Loucy (cell line): ENCODE data around the gene TGFBR3.

Experiments
- H2AFZ ChIP-seq: fragments of 200-600 bp; sonication (generic); 2 replicates; pipeline ENCODE4 v1.6.0; 2016; ENCODE audit warnings: antibody characterized with exemption, mild to moderate bottlenecking, low read length, moderate library complexity
- H3F3A ChIP-seq: fragments of 200-600 bp; 2 replicates; pipeline ENCODE4 v1.6.0; 2016; ENCODE audit warnings: antibody characterized with exemption, low read depth, mild to moderate bottlenecking
- H3K27me3 ChIP-seq: fragments of 200-600 bp; sonication (generic); 2 replicates; pipeline ENCODE4 v1.6.1; 2014; ENCODE audit warnings: low read length, mild to moderate bottlenecking; ENCODE audit not compliant: insufficient read depth, poor library complexity, severe bottlenecking
- H3K36me3 ChIP-seq: fragments of 200-600 bp; sonication (generic); 2 replicates; pipeline ENCODE4 v1.6.1; 2016; ENCODE audit warnings: low read length; ENCODE audit not compliant: insufficient read depth
- H3K4me1 ChIP-seq: fragments of 200-600 bp; sonication (generic); 2 replicates; pipeline ENCODE4 v1.5.1; 2014; ENCODE audit warnings: low read length, mild to moderate bottlenecking; ENCODE audit not compliant: insufficient read depth, poor library complexity, severe bottlenecking
- H3K4me2 ChIP-seq: fragments of 200-600 bp; sonication (generic); 2 replicates; pipeline ENCODE4 v1.6.0; 2014; ENCODE audit warnings: antibody characterized with exemption, low read length, low read depth, mild to moderate bottlenecking; ENCODE audit not compliant: poor library complexity, severe bottlenecking
- H3K4me3 ChIP-seq: fragments of 200-600 bp; sonication (generic); 2 replicates; pipeline ENCODE4 v1.5.1; 2014; ENCODE audit warnings: low read length, mild to moderate bottlenecking, mixed read lengths; ENCODE audit not compliant: poor library complexity, severe bottlenecking
- H3K79me2 ChIP-seq: fragments of 200-600 bp; sonication (generic); 2 replicates; pipeline ENCODE4 v1.6.1; 2014; ENCODE audit warnings: low read length; ENCODE audit not compliant: insufficient read depth
- H3K9ac ChIP-seq: fragments of 200-600 bp; sonication (generic); 2 replicates; pipeline ENCODE4 v1.6.0; 2014; ENCODE audit warnings: mild to moderate bottlenecking, low read depth, low read length, moderate library complexity; ENCODE audit not compliant: poor library complexity, severe bottlenecking
- H3K9me2 ChIP-seq: fragments of 200-600 bp; sonication (generic); replicated peaks from 2 replicates; pipeline ENCODE4 v1.6.1; 2016; ENCODE audit warnings: low read depth, low read length, mixed read lengths
- H3K9me3 ChIP-seq: fragments of 200-600 bp; sonication (generic); 2 replicates; pipeline ENCODE4 v1.6.1; 2014; ENCODE audit warnings: mild to moderate bottlenecking, antibody characterized with exemption, low read length, low read depth; ENCODE audit not compliant: insufficient read depth
- H4K20me1 ChIP-seq: fragments of 200-600 bp; sonication (generic); 2 replicates; pipeline ENCODE4 v1.6.0; 2014; ENCODE audit warnings: antibody characterized with exemption, low read length, mild to moderate bottlenecking; ENCODE audit not compliant: insufficient read depth, poor library complexity, severe bottlenecking
- EZH2phosphoT487 ChIP-seq: fragments of 200-600 bp; IDR thresholded peaks from 2 replicates; pipeline ENCODE4 v1.6.1; 2018; ENCODE audit warnings: antibody characterized with exemption, mild to moderate bottlenecking, moderate library complexity, borderline replicate concordance
- TF ChIP-seq, protein P1 (sequence below): fragments of 200-600 bp; sonication (generic); conservative IDR thresholded peaks from 2 replicates; pipeline ENCODE4 v1.5.1; 2014; ENCODE audit warnings: mild to moderate bottlenecking, antibody characterized with exemption, low read length

Gene TGFBR3

GRCh38 chr1:91727763-91728162, 158.2 kb downstream of the TGFBR3 start:
- no peaks in the 10 kb centered on the region for H4K20me1 ChIP-seq
- H3K9ac ChIP-seq = no peak overlapping the region
- H3K4me1 ChIP-seq = no peaks in the 10 kb centered on the region
- H2AFZ ChIP-seq = no peak overlapping the region
- no peaks in the 10 kb centered on the region for H3F3A ChIP-seq
- no peaks in the 10 kb centered on the region for H3K9me2 ChIP-seq
- H3K4me2 ChIP-seq = no peak overlapping the region
- TF ChIP-seq, protein P1, sequence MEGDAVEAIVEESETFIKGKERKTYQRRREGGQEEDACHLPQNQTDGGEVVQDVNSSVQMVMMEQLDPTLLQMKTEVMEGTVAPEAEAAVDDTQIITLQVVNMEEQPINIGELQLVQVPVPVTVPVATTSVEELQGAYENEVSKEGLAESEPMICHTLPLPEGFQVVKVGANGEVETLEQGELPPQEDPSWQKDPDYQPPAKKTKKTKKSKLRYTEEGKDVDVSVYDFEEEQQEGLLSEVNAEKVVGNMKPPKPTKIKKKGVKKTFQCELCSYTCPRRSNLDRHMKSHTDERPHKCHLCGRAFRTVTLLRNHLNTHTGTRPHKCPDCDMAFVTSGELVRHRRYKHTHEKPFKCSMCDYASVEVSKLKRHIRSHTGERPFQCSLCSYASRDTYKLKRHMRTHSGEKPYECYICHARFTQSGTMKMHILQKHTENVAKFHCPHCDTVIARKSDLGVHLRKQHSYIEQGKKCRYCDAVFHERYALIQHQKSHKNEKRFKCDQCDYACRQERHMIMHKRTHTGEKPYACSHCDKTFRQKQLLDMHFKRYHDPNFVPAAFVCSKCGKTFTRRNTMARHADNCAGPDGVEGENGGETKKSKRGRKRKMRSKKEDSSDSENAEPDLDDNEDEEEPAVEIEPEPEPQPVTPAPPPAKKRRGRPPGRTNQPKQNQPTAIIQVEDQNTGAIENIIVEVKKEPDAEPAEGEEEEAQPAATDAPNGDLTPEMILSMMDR = no peak
- TF ChIP-seq EZH2phosphoT487 = no peak
- no peaks in the 10 kb centered on the region for H3K79me2 ChIP-seq
- H3K36me3 ChIP-seq = no peaks in the 10 kb centered on the region
- no peaks in the 10 kb centered on the region for H3K9me3 ChIP-seq
- H3K27me3 ChIP-seq = no peaks in the 10 kb centered on the region
- H3K4me3 ChIP-seq = no peak overlapping the region

DNA sequence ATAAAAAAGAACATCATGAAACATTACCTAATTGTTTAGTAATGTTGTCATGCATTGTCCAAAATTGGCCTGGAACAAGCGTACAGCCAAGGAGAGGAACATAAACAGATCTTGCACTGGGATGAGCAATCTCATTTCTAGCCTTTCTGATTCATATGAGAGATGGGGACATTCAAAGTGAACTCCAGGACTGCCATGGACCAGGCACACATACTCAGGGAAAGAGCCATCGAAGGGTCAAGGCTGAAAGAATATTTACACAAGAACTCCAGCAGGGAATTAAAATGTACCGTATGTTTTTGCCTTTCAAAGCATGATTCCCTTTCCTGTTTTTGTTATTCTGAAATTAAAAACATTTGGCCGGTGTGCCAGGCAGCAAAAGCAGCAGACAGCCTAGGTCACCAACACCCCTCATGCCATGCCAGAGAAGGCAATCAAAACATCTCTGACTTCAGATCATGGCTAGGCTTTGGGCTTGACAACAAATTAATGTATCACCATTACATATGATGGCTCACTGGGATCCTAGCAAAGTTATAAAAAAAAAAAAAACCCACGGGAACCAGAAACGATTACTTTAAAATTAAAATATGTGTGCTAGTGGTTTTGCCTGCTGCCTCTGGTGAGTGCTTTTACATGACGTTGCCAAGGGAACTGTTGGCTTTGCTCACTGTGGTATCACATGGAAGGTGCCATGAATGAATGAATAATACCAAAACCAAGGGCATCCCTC, 159.8 kb downstream of the TGFBR3 start:
- Histone ChIP-seq H3K27me3 (no peaks in the 10 kb centered on the region), H3K4me1 (no peaks in the 10 kb centered on the region), H3F3A (no peaks in the 10 kb centered on the region), H3K9me2 (no peaks in the 10 kb centered on the region), H3K79me2 (no peaks in the 10 kb centered on the region), H3K4me3 (no peak overlapping the region), H3K9me3 (no peaks in the 10 kb centered on the region), H4K20me1 (no peaks in the 10 kb centered on the region), H3K36me3 (no peaks in the 10 kb centered on the region), H3K9ac (no peak overlapping the region), H3K4me2 (no peak overlapping the region), H2AFZ (no peak overlapping the region)
- TF ChIP-seq, protein P1 = no peak
- no peak for TF ChIP-seq EZH2phosphoT487

DNA sequence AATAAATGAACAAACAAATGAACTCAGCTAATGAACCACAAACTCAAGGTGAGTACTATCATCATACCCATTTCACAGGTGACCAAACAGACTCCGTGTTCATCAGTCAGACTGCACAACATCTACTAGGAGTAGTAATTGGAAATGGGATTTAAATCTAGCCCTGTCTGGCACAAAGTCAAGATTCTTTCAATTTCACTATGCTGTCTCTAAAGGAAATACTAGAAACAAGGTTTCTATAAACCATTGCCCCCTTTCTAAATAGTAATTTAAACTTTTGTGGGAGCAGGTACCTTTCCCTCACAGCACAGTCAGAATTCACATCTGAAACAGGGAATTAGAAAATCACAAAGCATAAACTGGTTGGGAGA, 160.3 kb downstream of the TGFBR3 start:
- H4K20me1 ChIP-seq = no peaks in the 10 kb centered on the region
- H3K4me2 ChIP-seq = no peak overlapping the region
- no peak overlapping the region for H2AFZ ChIP-seq
- H3K79me2 ChIP-seq = no peaks in the 10 kb centered on the region
- no peaks in the 10 kb centered on the region for H3K36me3 ChIP-seq
- no peaks in the 10 kb centered on the region for H3F3A ChIP-seq
- no peaks in the 10 kb centered on the region for H3K27me3 ChIP-seq
- no peak overlapping the region for H3K4me3 ChIP-seq
- H3K9me3 ChIP-seq = no peaks in the 10 kb centered on the region
- TF ChIP-seq, protein P1 = no peak
- TF ChIP-seq EZH2phosphoT487 = no peak
- no peaks in the 10 kb centered on the region for H3K9me2 ChIP-seq
- no peaks in the 10 kb centered on the region for H3K4me1 ChIP-seq
- H3K9ac ChIP-seq = no peak overlapping the region
